HG03378 (cell line): ENCODE measurements around the gene KIF1B.
"Not testable (repeated sequence)": the region's sequence is repeated elsewhere in the genome, so short reads cannot be mapped to it uniquely, and the experiment has no call there.

Source experiments
- ATAC-seq: cut with Tn5 transposase; IDR thresholded peaks from one replicate; pipeline ENCODE4 v1.9.1; 2021; ENCODE audit warnings: mild to moderate bottlenecking, moderate library complexity; ENCODE audit not compliant: unreplicated experiment

The KIF1B gene

DNA sequence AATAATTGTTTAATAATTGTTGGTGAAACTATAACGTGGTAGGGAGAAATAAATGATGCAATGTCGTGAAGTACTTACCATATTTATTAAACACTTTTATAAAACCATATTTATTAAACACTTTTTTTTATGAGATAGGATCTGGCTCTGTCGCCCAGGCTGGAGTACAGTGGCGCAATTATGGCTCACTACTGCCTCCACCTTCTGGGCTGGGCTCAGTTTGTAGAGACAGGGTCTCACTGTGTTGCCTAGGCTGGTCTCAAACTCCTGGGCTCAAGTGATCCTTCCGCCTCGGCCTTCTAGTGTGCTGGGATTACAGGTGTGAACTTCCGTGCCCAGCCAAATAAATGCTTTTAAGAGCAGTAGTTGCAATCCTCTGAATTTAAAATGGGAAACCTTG is 112.5 kb downstream of the KIF1B start:
- ATAC-seq, result no peak

DNA sequence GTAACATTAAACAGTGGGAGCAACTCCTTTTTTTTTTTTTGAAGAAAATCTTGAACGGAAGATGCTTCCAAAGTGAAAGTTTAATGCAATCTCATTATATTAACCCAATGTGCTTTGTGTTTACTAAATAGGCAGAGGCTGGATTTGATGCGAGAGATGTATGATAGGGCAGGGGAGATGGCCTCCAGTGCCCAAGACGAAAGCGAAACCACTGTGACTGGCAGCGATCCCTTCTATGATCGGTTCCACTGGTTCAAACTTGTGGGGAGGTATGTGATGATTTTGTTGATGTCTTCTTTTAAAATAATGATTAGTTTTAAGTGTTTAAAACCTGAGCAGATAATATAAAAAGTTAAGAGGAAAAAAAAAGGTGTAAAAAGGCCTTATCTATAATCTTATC is 114.3 kb downstream of the KIF1B start:
- ATAC-seq, result no peak

DNA sequence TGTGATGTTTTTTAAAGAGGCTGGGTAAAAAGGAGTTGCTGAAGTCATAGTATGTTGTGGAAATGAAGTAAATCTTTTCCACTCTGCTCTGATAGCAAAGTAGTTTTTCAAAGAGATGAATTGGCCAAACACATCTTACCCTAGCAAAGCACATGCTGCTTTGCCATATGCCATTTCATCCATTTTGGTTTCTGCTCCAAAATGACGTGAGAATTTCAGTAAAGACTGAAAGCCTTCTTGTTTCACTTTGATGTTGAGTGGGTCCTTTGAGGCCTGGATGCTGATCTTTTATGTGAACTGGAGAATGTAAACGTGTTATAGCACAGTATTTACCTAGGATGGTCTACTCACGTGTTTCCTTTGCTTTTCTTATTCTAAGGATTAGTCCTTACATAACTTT is 115.2 kb downstream of the KIF1B start:
- no peak for ATAC-seq

DNA sequence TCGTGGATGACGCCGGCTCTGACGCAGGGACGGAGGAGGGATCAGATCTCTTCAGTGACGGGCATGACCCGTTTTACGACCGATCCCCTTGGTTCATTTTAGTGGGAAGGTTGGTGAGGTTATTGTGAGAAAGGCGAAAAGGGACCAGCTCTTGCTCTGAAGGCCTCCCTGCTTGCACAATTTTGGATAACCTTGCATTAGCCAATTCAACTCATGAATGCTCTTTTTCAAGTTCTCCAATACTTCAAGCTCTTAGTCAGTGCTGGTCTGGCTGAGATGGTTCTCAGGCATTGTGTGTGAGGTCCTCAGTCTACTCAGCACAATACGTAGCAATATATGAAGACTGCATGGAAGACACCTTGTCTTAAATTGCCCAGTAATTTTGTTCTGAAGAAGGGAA is 115.9 kb downstream of the KIF1B start:
- ATAC-seq, result no peak

DNA sequence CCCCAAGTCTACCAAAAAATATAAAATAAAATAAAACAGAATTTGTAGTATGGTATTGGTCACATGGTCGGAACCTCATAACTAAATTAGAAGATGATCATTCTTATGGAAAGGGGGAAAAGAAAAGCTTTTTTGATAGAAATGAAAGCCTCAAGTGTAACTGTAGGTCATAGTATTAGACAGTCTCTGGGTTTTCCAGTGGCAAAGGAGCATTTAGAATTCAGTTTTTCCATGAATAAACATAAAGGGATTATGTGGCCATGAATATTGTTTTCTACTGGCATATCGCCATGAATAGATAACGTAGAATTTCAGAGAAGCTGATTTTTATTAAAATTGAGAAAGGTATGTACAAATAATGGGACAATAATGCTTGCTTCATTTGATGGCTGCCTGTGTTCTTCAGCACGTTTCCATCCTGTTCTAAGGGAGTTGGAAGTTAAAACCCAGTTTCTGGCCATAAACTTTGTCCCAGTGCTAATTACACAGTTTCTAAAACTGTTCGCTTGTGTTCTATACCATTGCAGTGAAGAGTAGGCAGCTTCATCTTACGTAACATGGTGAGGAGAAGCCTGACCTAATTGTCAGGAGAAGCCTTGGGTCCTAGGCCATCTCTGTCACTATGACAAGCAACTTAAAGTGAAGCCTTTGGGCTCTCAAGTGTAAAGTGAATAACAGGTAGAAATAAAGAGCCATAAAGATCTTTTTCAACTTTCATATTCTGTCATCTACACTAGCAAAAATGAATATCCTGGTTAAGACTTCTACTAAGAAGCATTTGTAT is 118.0 kb downstream of the KIF1B start:
- no peak for ATAC-seq

DNA sequence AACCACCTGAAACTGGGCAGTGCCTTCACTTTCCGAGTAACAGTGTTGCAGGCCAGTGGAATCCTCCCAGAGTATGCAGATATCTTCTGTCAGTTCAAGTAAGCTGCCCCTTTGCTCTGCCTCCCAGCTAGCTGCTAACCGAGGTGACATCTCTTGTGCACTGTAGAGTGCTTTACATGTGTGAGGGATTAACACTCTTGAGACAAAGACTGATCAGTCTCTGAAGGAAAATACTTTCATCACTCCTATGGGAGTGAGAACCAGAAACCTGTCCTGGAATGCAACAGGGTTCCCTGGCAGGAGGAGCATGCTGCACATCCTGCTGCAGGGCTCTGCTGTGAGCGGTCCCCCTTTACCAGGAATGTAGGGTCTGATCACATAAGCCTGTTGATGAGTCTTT is 127.1 kb downstream of the KIF1B start:
- ATAC-seq, result no peak

DNA sequence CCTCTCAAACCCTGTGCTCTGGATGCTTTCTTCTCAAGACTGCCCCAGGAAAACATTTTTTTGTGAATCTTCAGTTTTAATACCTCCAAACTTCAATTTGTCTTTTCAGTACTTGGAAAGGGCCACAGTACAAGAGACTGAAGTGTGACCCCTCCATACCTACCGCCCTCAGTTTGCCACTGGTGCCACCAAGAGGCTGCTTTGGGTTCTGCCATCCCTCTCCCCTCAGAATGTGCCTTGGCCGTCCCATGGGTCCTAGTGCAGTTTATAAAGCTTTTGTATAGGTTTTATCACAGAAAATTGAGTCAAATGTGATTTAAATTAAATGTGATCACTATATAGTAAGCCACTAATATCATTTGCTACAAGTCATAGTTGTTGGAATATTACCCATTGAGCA is 127.7 kb downstream of the KIF1B start:
- no peak for ATAC-seq

DNA sequence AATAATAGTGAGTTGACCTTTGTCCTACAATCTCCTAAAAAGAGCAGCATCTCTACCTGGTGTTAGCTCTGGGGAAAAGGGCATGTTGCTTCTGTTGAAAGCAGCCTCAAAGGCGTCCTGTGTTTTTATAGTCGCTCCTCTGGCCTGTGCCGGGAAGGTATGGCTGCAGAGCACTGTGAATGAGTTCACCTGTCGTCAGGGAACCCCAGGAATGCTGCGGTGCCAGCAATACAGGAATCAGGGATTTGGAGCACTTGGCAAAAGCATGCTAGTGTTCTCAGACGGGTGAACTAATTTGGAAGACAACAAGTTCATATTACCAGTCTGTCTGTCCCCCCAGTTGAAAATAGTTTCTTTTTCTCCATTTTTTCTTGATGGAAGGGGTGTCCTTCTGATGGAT is 128.2 kb downstream of the KIF1B start:
- ATAC-seq, result no peak

DNA sequence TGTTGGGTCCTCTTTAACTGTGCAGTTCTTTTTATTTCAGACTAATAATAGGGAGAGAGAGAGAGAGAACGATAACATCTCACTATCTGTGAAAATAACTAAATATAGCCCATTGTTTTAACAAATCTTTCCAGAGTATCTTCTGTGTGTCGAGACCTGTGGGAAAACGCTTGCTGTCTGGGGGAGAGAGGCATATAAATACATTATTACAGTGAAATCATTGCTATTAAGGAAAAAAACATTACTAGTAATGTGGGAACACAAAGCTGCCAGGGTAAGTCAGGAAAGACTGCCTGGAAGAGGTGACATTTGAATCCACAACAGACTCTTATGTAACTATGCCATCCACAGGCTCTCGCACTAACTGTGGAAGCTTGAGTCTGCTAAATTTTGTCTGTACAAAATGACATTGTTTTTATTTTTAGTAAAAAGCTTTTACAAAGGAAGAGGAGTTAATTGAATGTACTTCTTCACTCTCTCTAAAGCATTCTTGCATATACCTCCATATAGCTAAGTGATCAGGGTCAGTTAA is 128.7 kb downstream of the KIF1B start:
- ATAC-seq, result no peak

DNA sequence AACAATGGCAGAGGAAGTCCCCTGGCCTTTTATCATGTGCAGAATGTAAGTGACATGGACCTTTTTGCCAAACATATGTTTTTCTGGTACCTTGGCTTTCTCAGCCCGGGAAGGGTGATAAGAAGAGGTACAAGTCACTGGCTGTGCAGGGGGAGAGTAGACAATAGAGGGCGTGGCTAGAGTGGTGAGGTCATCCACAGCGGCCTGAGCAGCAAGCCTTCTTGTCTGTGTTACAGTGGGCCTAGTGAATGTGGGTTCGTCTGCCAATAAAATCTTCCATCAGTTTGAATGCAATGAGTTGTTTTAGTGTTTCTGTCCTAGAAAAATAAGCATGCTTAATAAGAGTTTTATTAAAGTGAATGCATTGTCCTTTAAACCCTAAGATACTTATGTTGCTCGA is 129.4 kb downstream of the KIF1B start:
- ATAC-seq, result no peak

DNA sequence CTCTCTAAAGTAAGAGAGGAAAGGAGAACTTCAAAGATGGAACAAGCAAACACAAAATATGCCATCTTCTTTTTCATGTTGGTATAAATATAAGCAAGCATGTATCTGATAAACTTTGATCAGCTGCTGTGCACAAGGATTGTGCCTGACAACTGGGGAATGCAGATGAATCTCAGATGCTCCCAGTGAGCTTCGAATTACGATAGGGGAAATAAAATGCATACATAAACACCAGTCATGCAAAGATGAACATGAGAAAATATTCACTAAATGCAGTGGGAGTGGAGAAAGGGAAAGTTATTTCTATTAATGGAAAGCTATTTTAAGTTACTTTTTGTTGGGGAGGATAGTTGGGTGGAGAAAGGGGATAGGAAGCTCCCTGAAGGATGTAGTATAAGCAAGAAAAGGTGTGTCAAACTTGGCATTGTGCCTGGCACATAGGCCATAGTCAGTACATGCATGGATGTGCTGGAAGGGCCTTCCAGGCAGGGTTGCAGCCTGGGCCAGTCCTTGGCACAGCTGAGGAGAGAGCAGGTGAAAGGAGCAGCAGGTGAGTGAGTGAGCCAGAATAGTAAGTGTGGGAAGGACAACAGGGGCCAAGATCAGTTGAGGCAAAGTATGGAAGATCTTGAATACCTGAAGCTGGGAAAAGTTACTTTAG is 130.7 kb downstream of the KIF1B start:
- ATAC-seq, result no peak

DNA sequence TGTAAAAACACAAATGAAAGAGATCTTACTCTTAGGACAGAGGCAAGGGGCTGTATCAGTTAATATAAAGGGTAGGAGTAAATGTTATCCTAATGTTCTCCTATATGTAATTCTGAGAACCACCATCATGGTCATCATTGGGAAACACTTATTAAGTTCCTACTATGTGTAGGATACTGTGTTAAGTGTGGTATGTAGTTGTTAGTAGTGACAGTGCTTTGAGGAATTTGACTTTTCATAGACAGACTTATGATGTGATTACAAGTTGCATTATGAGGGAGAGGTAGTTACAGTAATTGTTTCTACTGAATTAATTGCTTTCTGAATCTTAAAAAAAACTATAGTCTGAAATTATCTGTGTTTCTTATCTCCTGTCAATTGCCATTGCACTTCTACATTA is 136.7 kb downstream of the KIF1B start:
- ATAC-seq, result no peak

DNA sequence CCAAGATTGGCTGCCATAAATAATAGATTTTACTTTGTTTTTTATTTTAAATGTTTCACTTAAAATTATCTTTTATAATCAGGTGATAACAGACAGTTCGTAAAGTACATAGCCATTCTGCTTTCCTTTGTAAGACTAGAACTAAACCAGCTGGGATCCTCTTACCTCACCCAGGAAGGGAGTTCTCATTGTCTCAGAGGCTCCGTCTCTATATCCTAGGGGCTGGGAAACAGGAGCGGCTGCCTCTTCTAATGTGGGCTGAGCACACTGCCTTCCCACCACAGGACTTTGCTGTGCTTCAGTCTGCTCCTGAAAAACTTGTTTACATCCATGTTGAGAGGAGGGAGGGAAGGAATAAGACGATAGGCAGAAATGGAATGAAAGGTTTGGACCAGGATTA is 142.9 kb downstream of the KIF1B start:
- ATAC-seq, result no peak

DNA sequence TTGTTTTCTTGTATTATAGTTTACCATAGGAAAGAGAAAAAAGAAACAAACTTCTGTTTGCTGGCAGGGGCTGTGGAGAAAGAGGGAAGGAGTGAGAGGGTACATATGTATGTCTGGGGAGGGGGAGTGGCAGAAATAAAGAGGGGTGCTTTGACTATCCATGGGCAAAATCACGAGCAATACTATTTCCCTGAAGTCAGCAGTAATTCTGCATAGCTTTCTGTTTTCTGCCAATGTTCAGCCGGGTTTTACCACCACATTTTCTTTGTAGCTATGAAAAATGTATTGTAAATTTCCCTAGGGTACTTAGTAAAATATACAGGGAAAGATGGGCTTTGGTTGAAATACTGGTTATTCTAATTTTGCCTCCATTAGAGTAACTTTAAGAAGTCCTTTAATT is 143.3 kb downstream of the KIF1B start:
- ATAC-seq, result no peak

DNA sequence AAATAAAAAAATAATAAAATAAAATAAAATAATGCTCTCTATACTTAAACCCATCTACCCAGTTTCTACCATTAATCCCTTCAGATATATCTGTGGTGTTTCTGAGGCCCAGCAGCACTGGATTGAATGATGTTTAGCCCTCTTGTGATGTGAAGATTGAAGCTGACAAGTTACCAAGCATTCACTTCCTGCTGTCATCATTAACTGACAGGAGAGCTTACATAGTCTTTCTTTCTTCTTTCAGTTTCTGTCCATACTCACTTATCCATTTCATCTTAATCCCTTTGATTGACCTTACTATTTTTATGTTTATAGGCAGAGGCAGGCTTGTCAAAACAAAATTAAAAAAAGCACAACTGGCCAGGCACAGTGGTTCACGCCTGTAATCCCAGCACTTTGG is 149.7 kb downstream of the KIF1B start:
- ATAC-seq, result no peak

DNA sequence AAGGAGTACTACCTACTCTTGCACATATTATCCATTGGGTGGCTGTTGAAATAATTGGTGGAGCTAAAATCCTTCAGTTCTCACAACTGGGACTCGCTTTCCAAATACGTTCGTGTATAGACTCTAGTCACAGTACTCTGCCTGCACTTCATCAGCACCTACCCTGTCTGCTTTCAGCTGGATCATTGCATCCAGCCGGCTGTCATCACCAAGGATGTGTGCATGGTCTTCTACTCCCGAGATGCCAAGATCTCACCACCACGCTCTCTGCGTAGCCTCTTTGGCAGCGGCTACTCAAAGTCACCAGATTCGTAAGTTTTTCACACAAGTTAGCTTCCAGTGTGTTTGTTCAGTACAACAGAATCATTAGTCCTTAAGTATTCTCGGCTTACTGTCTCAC is 151.1 kb downstream of the KIF1B start:
- ATAC-seq, result no peak

DNA sequence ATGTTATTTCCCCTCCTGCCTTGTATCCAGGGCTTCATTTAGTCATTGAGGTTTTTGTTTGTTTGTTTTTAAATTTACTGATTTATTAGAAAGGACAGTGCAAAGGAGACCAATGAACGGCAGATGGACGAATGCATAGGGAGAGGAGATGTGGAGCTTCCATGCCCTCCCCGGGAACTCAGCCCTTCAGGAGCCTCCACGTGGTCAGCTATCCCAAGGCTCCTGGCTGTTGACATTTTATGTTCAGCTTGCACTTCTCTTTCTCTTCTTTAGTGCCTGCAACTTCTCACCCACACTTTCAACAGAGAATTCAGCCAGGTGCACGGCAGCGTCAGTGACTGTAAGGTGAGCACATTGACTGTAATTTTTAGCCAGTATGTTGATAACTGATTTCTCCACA is 157.8 kb downstream of the KIF1B start:
- ATAC-seq, result no peak

DNA sequence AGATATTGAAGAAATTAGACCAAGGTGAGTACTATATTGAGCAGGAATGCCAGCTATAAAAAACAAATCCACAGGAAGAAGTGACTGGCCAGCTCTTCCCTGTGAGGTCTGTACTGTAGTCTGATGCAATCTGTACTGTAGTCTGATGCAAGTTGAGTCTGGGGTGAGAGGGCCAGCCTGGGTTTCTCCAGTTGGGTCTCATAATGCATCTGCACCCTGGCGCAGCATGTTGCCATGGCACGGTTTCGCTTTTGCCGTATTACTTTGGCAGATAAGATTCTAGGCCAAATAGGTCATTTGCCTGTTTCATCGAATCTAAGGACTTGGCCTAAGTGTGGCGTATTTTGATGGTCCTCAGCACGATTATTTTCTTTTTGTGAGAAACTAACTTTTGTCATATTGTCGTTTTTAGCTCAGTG is 164.1 kb downstream of the KIF1B start:
- no peak for ATAC-seq

DNA sequence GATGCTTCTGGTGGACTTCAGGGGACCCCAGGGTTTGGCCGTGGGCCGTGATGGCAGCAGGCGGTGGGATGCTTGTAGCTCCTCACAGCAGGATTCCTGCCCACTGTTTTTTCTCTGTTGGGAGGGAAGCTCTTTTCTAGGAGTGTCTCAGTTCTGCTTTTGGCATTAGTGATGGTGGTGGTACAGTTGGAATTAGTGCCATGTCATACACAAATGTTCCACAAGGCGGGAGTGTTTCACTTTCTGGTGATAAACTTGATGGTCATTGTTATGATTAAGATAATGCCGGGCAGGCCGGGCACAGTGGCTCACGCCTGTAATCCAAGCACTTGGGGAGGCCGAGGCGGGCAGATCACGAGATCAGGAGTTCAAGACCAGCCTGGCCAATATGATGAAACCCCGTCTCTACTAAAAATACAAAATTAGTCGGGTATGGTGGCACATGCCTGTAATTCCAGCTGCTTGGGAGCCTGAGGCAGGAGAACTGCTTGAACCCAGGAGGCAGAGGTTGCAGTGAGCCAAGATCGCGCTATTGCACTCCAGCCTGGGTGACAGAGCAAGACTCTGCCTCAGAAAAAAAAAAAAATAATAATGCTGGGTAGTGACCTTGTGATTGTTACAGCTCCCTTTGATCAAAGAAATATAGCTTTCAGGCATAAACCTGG is 167.1 kb downstream of the KIF1B start:
- not testable (repeated sequence) for ATAC-seq

DNA sequence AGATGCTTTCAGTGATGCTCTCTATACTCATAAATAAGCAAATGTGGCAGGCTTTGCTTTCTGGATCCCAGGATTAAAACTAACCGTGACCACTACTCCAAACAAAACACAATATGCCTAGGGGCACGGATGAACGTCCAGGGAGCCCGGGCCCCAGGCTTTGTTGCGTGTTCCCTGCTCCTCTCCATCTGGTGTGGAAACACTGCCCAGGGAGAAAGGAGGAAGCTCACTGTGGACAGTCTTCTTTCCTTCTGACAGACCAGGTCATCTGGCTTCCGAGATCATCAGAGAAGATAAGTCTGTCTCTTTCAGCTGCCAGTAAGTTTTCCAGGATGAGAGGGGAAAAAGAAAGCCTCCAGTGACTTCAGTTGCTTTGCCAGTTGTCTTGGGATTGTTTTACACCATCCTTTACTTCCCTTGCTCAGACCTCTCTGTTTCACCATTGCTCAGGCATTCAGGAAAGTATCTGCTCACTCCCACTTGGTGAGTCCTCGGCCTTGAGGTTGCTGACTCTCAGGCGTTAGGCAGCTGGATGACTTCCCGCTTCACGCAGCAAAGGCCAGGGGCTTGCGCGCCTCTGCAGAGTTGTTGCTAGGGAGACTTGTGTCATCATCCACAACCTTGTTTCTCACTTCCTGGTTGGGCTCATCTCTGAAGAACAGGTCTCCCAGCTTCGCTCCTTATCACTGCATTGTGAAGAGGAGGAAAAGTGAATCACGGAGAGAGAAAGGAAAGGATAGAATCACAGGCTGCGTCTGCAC is 167.9 kb downstream of the KIF1B start:
- no peak for ATAC-seq

DNA sequence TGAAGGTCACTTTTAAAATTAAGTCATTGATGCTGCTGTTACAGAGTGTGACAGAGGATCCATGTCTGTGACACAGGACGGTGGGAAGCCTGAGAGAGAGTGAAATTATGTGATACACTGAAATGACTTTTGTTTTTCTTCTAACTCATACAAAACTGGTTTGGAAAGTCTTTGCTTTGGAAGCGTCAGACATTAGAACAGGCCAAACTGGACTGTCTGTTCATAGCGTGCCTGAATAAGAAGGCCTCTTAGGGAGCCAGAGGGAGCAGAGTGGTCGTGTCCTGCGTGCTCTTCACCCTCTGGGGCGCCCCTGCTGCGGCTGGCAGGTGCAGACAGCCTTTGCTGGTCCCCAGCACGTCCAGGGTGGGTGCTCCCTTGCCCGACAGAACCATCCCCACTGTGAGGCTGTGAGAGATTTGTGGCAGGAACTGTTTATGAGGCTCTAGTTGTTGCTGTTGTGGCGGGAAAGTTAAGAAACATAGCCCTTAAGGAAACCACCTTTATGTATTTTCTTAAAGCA is 168.8 kb downstream of the KIF1B start:
- no peak for ATAC-seq
